DOHH2 (cell line): ENCODE results near the gene PRPS1.

Experiments
- EZH2phosphoT487 ChIP-seq: fragments of 200-600 bp; sonication (generic); IDR thresholded peaks from 2 replicates; pipeline ENCODE4 v1.6.1; 2017; ENCODE audit warnings: borderline replicate concordance, mild to moderate bottlenecking, antibody characterized with exemption, low read length, moderate library complexity, mixed read lengths
- TF ChIP-seq, protein P1 (sequence below): fragments of 200-600 bp; sonication (generic); IDR thresholded peaks from one replicate; pipeline ENCODE4 v1.5.1; 2014; ENCODE audit warnings: antibody characterized with exemption, mild to moderate bottlenecking, low read depth, low read length; ENCODE audit not compliant: poor library complexity, severe bottlenecking

DNA sequence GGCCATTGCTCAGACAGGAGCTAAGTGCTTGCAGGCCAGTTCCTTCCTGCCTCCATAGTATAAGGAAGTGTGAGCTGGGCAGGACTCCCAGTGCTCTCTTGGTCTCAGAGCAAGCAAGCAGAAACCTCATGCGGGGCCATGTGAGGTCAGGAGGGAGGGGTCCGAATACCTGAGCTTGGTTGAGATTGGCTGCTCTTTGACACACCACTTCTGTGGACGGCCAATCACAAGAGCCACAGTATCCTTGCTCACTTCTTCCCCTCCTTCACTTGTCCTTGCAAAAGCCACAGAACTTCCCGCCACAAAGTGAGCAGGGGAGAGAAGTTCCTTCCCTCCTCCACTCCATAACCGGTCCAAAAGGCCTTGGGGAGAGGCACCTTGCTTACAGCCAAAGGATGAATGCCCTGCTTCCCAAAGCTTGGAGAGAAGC is 56.7 kb downstream of the PRPS1 start:
- TF ChIP-seq EZH2phosphoT487: no peak
- TF ChIP-seq, protein P1, sequence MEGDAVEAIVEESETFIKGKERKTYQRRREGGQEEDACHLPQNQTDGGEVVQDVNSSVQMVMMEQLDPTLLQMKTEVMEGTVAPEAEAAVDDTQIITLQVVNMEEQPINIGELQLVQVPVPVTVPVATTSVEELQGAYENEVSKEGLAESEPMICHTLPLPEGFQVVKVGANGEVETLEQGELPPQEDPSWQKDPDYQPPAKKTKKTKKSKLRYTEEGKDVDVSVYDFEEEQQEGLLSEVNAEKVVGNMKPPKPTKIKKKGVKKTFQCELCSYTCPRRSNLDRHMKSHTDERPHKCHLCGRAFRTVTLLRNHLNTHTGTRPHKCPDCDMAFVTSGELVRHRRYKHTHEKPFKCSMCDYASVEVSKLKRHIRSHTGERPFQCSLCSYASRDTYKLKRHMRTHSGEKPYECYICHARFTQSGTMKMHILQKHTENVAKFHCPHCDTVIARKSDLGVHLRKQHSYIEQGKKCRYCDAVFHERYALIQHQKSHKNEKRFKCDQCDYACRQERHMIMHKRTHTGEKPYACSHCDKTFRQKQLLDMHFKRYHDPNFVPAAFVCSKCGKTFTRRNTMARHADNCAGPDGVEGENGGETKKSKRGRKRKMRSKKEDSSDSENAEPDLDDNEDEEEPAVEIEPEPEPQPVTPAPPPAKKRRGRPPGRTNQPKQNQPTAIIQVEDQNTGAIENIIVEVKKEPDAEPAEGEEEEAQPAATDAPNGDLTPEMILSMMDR: no peak
